HK-2 (cell line): Measurements from ENCODE around the gene SYF2.
"Not testable (repeated sequence)": the region's sequence is repeated elsewhere in the genome, so short reads cannot be mapped to it uniquely, and the experiment has no call there.

Experiments used
- DNase-seq: peaks from one replicate; pipeline ENCODE4 v3.0.0-alpha.2; 2018; ENCODE audit not compliant: unreplicated experiment

SYF2 gene

GRCh38 chr1:25232027-25232865, at the start of gene SYF2:
TSS of gene SYF2 (minus strand) at chr1:25232502. CDS start at chr1:25232467, 35 bp downstream.
- peak; percentile 85 for DNase-seq

GRCh38 chr1:25279693-25280111, 47.4 kb upstream of the SYF2 start:
- DNase-seq: not testable (repeated sequence)

- DNase-seq: not testable (repeated sequence)
Observed at GRCh38 chr1:25278790-25279189, 46.5 kb upstream of the SYF2 start.

- DNase-seq: not testable (repeated sequence)
Observed at GRCh38 chr1:25278358-25278757, 46.1 kb upstream of the SYF2 start.

GRCh38 chr1:25277295-25277694, 45.0 kb upstream of the SYF2 start:
- DNase-seq: not testable (repeated sequence)

GRCh38 chr1:25275648-25276047, 43.3 kb upstream of the SYF2 start:
- DNase-seq: not testable (repeated sequence)

GRCh38 chr1:25272238-25272637, 39.9 kb upstream of the SYF2 start, which contains the start of gene RHD:
TSS of gene RHD (plus strand) at chr1:25272509. CDS start at chr1:25272548, 39 bp downstream.
- not testable (repeated sequence) for DNase-seq

GRCh38 chr1:25268143-25268760, 36.0 kb upstream of the SYF2 start:
- not testable (repeated sequence) for DNase-seq

- DNase-seq: peak; percentile 46
Observed at GRCh38 chr1:25267288-25268142, 35.2 kb upstream of the SYF2 start.

- not testable (repeated sequence) for DNase-seq
Observed at GRCh38 chr1:25266554-25267287, 34.4 kb upstream of the SYF2 start.

- not testable (repeated sequence) for DNase-seq
Observed at GRCh38 chr1:25260336-25260735, 28.0 kb upstream of the SYF2 start.

GRCh38 chr1:25259813-25260212, 27.5 kb upstream of the SYF2 start:
- not testable (repeated sequence) for DNase-seq

GRCh38 chr1:25257196-25257595, 24.9 kb upstream of the SYF2 start:
- no peak for DNase-seq

GRCh38 chr1:25256578-25256965, 24.3 kb upstream of the SYF2 start:
- no peak for DNase-seq

- no peak for DNase-seq
Observed at GRCh38 chr1:25255706-25256577, 23.6 kb upstream of the SYF2 start.

- DNase-seq: no peak
Observed at GRCh38 chr1:25253911-25254310, 21.6 kb upstream of the SYF2 start.

- no peak for DNase-seq
Observed at GRCh38 chr1:25247829-25248754, 15.8 kb upstream of the SYF2 start.

GRCh38 chr1:25247024-25247828, 14.9 kb upstream of the SYF2 start, which contains the start of gene RSRP1:
TSS of gene RSRP1 (minus strand) at chr1:25247454. CDS start at chr1:25246963, 491 bp downstream.
- peak; percentile 100 for DNase-seq
